ENCODE results near the gene MAP7.

Gene MAP7

DNA sequence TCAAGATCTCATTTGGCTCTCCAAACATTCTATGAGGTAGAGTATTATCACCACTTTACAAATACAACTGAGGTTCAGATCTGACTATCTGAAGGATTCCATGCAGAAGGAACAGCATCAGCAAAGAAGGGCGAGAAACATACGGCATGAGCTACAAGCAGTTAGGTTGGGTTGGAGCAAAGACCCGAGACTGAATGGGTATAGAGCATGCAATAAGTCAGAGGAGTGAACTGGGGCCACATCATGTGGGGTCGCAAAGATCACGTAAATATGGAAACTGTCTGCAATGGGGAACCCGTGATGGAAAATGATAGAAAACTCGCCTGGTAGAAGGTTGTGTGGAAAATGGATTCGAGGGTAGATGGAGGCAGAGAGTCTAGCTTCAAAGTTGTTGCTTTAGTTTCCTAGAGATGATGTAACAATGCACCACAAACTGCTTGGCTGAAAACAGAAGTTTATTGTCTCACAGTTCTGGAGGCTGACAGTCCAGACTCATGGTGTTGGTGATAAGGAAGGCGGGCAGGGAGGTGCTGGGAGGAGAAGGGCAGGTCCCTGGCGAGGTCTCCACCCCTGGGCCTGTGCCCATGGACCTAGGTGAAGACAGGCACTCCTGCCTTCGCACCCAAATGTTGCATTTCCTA is 216.3 kb downstream of the MAP7 start:
- TF ChIP-seq, protein P1, sequence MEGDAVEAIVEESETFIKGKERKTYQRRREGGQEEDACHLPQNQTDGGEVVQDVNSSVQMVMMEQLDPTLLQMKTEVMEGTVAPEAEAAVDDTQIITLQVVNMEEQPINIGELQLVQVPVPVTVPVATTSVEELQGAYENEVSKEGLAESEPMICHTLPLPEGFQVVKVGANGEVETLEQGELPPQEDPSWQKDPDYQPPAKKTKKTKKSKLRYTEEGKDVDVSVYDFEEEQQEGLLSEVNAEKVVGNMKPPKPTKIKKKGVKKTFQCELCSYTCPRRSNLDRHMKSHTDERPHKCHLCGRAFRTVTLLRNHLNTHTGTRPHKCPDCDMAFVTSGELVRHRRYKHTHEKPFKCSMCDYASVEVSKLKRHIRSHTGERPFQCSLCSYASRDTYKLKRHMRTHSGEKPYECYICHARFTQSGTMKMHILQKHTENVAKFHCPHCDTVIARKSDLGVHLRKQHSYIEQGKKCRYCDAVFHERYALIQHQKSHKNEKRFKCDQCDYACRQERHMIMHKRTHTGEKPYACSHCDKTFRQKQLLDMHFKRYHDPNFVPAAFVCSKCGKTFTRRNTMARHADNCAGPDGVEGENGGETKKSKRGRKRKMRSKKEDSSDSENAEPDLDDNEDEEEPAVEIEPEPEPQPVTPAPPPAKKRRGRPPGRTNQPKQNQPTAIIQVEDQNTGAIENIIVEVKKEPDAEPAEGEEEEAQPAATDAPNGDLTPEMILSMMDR (IDR thresholded peaks at IDR 0.05; ENCODE audit: borderline replicate concordance, control extremely low read depth, extremely low read depth, insufficient read depth, missing control alignments) = no peak
- in situ Hi-C loops (cut with MboI; ENCODE audit: low sequenced_read_pairs, unreplicated experiment) = no loop called here
- DNase-seq (ENCODE audit: low spot score) = no peak

- in situ Hi-C loops (cut with MboI; ENCODE audit: low sequenced_read_pairs, unreplicated experiment) = no loop called here
- DNase-seq (ENCODE audit: low spot score) = no peak
- TF ChIP-seq, protein P1 (IDR thresholded peaks at IDR 0.05; ENCODE audit: borderline replicate concordance, control extremely low read depth, extremely low read depth, insufficient read depth, missing control alignments) = no peak
Observed at GRCh38 chr6:136331461-136331860, 218.8 kb downstream of the MAP7 start.

DNA sequence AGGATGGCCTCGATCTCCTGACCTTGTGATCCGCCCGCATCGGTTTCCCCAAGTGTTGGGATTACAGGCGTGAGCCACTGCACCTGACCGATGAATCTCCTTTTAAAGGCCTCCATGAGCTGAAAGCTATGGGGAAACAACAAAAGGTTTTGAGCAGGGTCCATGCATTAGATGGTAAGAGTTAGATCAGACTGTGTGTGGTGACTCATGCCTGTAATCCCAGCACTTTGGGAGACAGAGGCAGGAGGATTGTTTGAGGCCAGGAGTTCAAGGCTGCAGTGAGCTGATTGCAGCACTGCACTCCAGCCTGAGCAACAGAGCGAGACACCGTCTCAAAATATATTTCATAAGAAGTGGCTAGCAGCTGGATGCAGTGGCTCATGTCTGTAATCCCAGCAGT is 219.6 kb downstream of the MAP7 start:
- in situ Hi-C loops (cut with MboI; ENCODE audit: low sequenced_read_pairs, unreplicated experiment) = no loop called here
- DNase-seq (ENCODE audit: low spot score) = no peak
- TF ChIP-seq, protein P1 (IDR thresholded peaks at IDR 0.05; ENCODE audit: borderline replicate concordance, control extremely low read depth, extremely low read depth, insufficient read depth, missing control alignments) = no peak

GRCh38 chr6:136326038-136326553 is 224.1 kb downstream of the MAP7 start:
- TF ChIP-seq, protein P1 (IDR thresholded peaks at IDR 0.05; ENCODE audit: borderline replicate concordance, control extremely low read depth, extremely low read depth, insufficient read depth, missing control alignments) = no peak
- in situ Hi-C loops (cut with MboI; ENCODE audit: low sequenced_read_pairs, unreplicated experiment) = no loop called here
- DNase-seq (ENCODE audit: low spot score) = no peak

GRCh38 chr6:136324686-136325380 is 225.4 kb downstream of the MAP7 start:
- DNase-seq (ENCODE audit: low spot score) = no peak
- TF ChIP-seq, protein P1 (IDR thresholded peaks at IDR 0.05; ENCODE audit: borderline replicate concordance, control extremely low read depth, extremely low read depth, insufficient read depth, missing control alignments) = no peak
- in situ Hi-C loops (cut with MboI; ENCODE audit: low sequenced_read_pairs, unreplicated experiment) = no loop called here

DNA sequence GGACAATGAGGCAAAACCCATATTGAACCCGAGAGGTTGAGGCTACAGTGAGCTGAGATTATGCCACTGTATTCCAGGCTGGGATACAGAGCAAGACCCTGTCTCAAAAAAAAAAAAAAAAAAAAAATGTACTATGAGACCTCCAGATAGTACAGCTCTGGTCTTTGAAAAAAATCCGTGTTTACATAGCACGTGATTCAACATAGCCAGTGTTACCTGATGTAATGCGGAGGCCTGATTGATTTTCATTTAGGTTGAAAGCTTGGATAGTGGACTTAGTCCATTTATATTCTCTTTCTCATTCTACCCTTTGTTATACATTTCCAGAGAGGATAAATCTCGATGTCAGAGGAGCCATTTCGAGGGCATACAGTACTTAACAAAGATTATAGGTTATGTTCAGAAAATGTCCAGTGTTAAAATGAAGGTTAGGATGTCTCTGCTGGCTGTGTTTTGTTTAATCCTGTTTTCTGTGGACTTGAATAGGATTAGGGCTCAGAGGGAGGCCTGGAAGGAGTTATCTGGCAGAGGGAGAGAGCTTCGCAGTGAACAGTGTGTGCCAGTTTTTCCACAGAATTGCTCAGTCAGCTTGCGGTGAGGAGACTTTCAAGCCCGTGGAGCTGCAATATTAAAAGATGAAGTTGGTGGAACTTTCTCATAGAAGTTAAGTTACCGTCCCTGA is 226.7 kb downstream of the MAP7 start:
- DNase-seq (ENCODE audit: low spot score) = no peak
- in situ Hi-C loops (cut with MboI; ENCODE audit: low sequenced_read_pairs, unreplicated experiment) = no loop called here
- TF ChIP-seq, protein P1 (IDR thresholded peaks at IDR 0.05; ENCODE audit: borderline replicate concordance, control extremely low read depth, extremely low read depth, insufficient read depth, missing control alignments) = no peak
